HG03457 (cell line): Measurements from ENCODE around the gene RMI2.

Experiments used
- ATAC-seq: cut with Tn5 transposase; IDR thresholded peaks from one replicate; pipeline ENCODE4 v1.9.1; 2021; ENCODE audit warnings: moderate number of reproducible peaks; ENCODE audit not compliant: unreplicated experiment

The RMI2 gene

GRCh38 chr16:11327277-11328171 lies 17.7 kb upstream of the RMI2 start:
- no peak for ATAC-seq

- peak; percentile 61 for ATAC-seq
These were observed 16.8 kb upstream of the RMI2 start for GRCh38 chr16:11328172-11329070.

- peak; percentile 18 for ATAC-seq
These were observed 16.2 kb upstream of the RMI2 start for GRCh38 chr16:11329071-11329491.

- ATAC-seq, result no peak
These were observed 15.4 kb upstream of the RMI2 start for GRCh38 chr16:11329891-11330290.

GRCh38 chr16:11330526-11331237 lies 14.6 kb upstream of the RMI2 start:
- no peak for ATAC-seq

GRCh38 chr16:11331967-11332366 lies 13.3 kb upstream of the RMI2 start:
- no peak for ATAC-seq

- ATAC-seq, result no peak
These were observed 12.2 kb upstream of the RMI2 start for GRCh38 chr16:11333010-11333409.

- ATAC-seq, result no peak
These were observed 11.6 kb upstream of the RMI2 start for GRCh38 chr16:11333702-11334101.

GRCh38 chr16:11334831-11335404 lies 10.3 kb upstream of the RMI2 start:
- ATAC-seq, result no peak

GRCh38 chr16:11339075-11339474 lies 6.2 kb upstream of the RMI2 start:
- ATAC-seq, result no peak

- ATAC-seq, result no peak
These were observed 4.5 kb upstream of the RMI2 start for GRCh38 chr16:11340710-11341109.

- ATAC-seq, result no peak
These were observed 3.9 kb upstream of the RMI2 start for GRCh38 chr16:11341371-11341770.

- ATAC-seq, result no peak
These were observed 3.0 kb upstream of the RMI2 start for GRCh38 chr16:11342021-11342855.

GRCh38 chr16:11346700-11347319 lies 1.6 kb downstream of the RMI2 start:
- no peak for ATAC-seq

GRCh38 chr16:11347831-11348230 lies 2.6 kb downstream of the RMI2 start:
- ATAC-seq, result no peak

GRCh38 chr16:11348737-11349598 lies 3.7 kb downstream of the RMI2 start:
- ATAC-seq, result no peak

GRCh38 chr16:11349599-11350276 lies 4.5 kb downstream of the RMI2 start:
- no peak for ATAC-seq

- no peak for ATAC-seq
These were observed 5.3 kb downstream of the RMI2 start for GRCh38 chr16:11350519-11350918.
